GM12878 (cell line): ENCODE measurements around the gene PLXNA4. TPM values are rescaled to one million over a fixed set of nuclear protein-coding genes. Genes with fewer than 3 reads are reported as not detected.

Source experiments
- ATAC-seq: fragments of 200-7000 bp; cut with Tn5 transposase; 3 replicates; pipeline ENCODE4 v1.9.1; 2020; ENCODE audit warnings: mild to moderate bottlenecking, moderate library complexity
- BruUV-seq: library from RNA; stranded (reverse); fragments of 400-500 nt; replicated peaks from 2 replicates; lab custom pipeline; 2021; lab: Mats Ljungman, UMichigan
- CTCF ChIA-PET: fragments of 300-600 bp; sonication (Branson Sonifier 250); formaldehyde crosslinking; extraction: SDS; loops from one replicate; lab custom pipeline; 2021; ENCODE audit warnings: inconsistent platforms; lab: Yijun Ruan, JAX
- POLR2A ChIA-PET: fragments of 350-600 bp; formaldehyde crosslinking; extraction: SDS; loops from one replicate; lab custom pipeline; 2021; ENCODE audit warnings: inconsistent platforms; lab: Charles Lee
- RAD21 ChIA-PET: fragments of 300-600 bp; sonication (Branson Sonifier 250); formaldehyde crosslinking; loops from one replicate; lab custom pipeline; 2023; ENCODE audit warnings: antibody characterized with exemption; ENCODE audit not compliant: unreplicated experiment; lab: Charles Lee
- SMC1A ChIA-PET: fragments of 300-600 bp; sonication (Branson Sonifier 250); formaldehyde crosslinking; loops from one replicate; lab custom pipeline; 2023; ENCODE audit not compliant: unreplicated experiment, uncharacterized antibody; lab: Charles Lee
- DNase-seq: peaks from one replicate; pipeline ENCODE4 v3.0.0-alpha.2; 2011; ENCODE audit warnings: low read depth, low spot score
- FAIRE-seq: peaks from 3 replicates; lab custom pipeline; 2011; peaks lifted over from hg19 to GRCh38; lab: Jason Lieb, UNC
- H2AFZ ChIP-seq: 2 replicates; pipeline ENCODE4 v1.6.0; 2011; ENCODE audit warnings: low read depth, low read length, control low read depth; ENCODE audit not compliant: control insufficient read depth
- H3K27ac ChIP-seq: 2 replicates; pipeline ENCODE4 v1.5.1; 2011; ENCODE audit warnings: control low read depth; ENCODE audit not compliant: control insufficient read depth, insufficient read depth
- H3K27me3 ChIP-seq, 2 experiments: replicated peaks in 1 of 2; 2 replicates each; pipeline versions ENCODE4 v1.6.0 to v1.6.1; 2011; ENCODE audit warnings: low read length in 1 of 2; ENCODE audit not compliant: control insufficient read depth in 2 of 2, insufficient read depth in 2 of 2
- H3K36me3 ChIP-seq, 2 experiments: 2 replicates each; pipeline ENCODE4 v1.5.1; 2011; ENCODE audit warnings: low read length in 1 of 2; ENCODE audit not compliant: control insufficient read depth in 2 of 2, insufficient read depth in 2 of 2
- H3K4me1 ChIP-seq: 2 replicates; pipeline ENCODE4 v1.6.1; 2011; ENCODE audit warnings: mild to moderate bottlenecking, low read length, moderate library complexity, mixed read lengths; ENCODE audit not compliant: control insufficient read depth, insufficient read depth
- H3K4me2 ChIP-seq: 2 replicates; pipeline ENCODE4 v1.6.0; 2011; ENCODE audit warnings: control low read depth; ENCODE audit not compliant: control insufficient read depth, insufficient read depth
- H3K4me3 ChIP-seq: fragments of 200-600 bp; sonication (generic); 2 replicates; pipeline ENCODE4 v1.5.1; 2016
- H3K79me2 ChIP-seq: 2 replicates; pipeline ENCODE4 v1.6.0; 2011; ENCODE audit warnings: low read length; ENCODE audit not compliant: control insufficient read depth, insufficient read depth
- H3K9ac ChIP-seq: 2 replicates; pipeline ENCODE4 v1.8.0; 2011; ENCODE audit warnings: low read length, control low read depth, mixed read lengths; ENCODE audit not compliant: control insufficient read depth, insufficient read depth
- H3K9me3 ChIP-seq: replicated peaks from 3 replicates; pipeline ENCODE4 v1.5.1; 2011; ENCODE audit warnings: mild to moderate bottlenecking, low read length; ENCODE audit not compliant: control insufficient read depth, insufficient read depth
- H4K20me1 ChIP-seq: 2 replicates; pipeline ENCODE4 v1.6.0; 2011; ENCODE audit not compliant: control insufficient read depth, insufficient read depth
- ASH2L ChIP-seq: fragments of 300-600, 200-600 bp; sonication (generic); IDR thresholded peaks from 2 replicates; pipeline ENCODE4 v1.6.1; 2017; ENCODE audit warnings: low read depth, mild to moderate bottlenecking, borderline replicate concordance
- POLR2A ChIP-seq: IDR thresholded peaks from 2 replicates; pipeline ENCODE4 v1.6.1; 2011; ENCODE audit warnings: low read depth, mild to moderate bottlenecking, low read length
- SREBF2 ChIP-seq: IDR thresholded peaks from 2 replicates; pipeline ENCODE4 v1.6.1; 2012; ENCODE audit warnings: mild to moderate bottlenecking, low read length
- TCF12 ChIP-seq: IDR thresholded peaks from 2 replicates; pipeline ENCODE4 v1.6.1; 2011; ENCODE audit warnings: low read depth, mild to moderate bottlenecking, low read length
- WGBS: methylation state at CpG from one replicate; pipeline ENCODE4 v1.1.6; 2016; ENCODE audit warnings: low lambda C conversion rate; ENCODE audit not compliant: insufficient replicate concordance, insufficient coverage; ENCODE audit errors: missing lambda C conversion rate; 5-methylcytosine and 5-hydroxymethylcytosine counted together
- in situ Hi-C: fragments of 300-500 bp; cut with MboI; formaldehyde crosslinking; loops from 9 replicates; pipeline ENCODE4 v1.14.3; 2018; ENCODE audit warnings: mixed read lengths
- intact Hi-C: fragments of 100-400 bp; cut with micrococcal nuclease; formaldehyde crosslinking; loops from one replicate; pipeline ENCODE4 v1.14.2; 2022; ENCODE audit not compliant: unreplicated experiment
- polyA plus RNA-seq, 11 experiments: library from polyadenylated mRNA; depleted of rRNA in 4 of 11; unstranded in 6 of 11; stranded (reverse) in 5 of 11; fragments of >200 nt; fragmentation: Nextera tagmentation in 4 of 11; fragmentation: Illumina TruSeq in 1 of 11; extraction: Ambion mirVana in 4 of 11; extraction: Trizol in 1 of 11; gene quantifications; 1 replicate in 1 of 11; 2 replicates in 10 of 11; pipeline versions ENCODE4 v1.2.1 to v1.2.3, GENCODE V29; 2011 to 2016; ENCODE audit warnings: inconsistent platforms in 2 of 11, missing spikeins in 2 of 11, low read depth in 1 of 11
- total RNA-seq, 4 experiments: library from RNA; depleted of rRNA in 3 of 4; stranded (reverse); fragments of >200 nt in 3 of 4; fragmentation: Illumina TruSeq in 1 of 4; extraction: Trizol in 1 of 4; gene quantifications; 2 replicates each; pipeline versions ENCODE4 v1.2.1 to v1.2.3, GENCODE V29; 2013 to 2021
- TF ChIP-seq, protein P1 (sequence below): IDR thresholded peaks from 2 replicates; pipeline ENCODE4 v1.6.1; 2011; ENCODE audit warnings: mild to moderate bottlenecking, low read depth, low read length, moderate library complexity; ENCODE audit not compliant: insufficient replicate concordance
- TF ChIP-seq, protein P2 (sequence below): IDR thresholded peaks from 2 replicates; pipeline ENCODE4 v1.6.1; 2011; ENCODE audit warnings: borderline replicate concordance, low read depth, mild to moderate bottlenecking, moderate library complexity, mixed read lengths, low read length; ENCODE audit not compliant: insufficient read depth; ENCODE audit errors: extremely low read length
- TF ChIP-seq, protein P3 (sequence below): IDR thresholded peaks from 2 replicates; pipeline ENCODE4 v1.6.1; 2011; ENCODE audit warnings: borderline replicate concordance, low read depth, mild to moderate bottlenecking, moderate library complexity, low read length; ENCODE audit not compliant: insufficient read depth, poor library complexity, severe bottlenecking
- TF ChIP-seq, protein P4 (sequence below): IDR thresholded peaks from 2 replicates; pipeline ENCODE4 v1.6.1; 2012; ENCODE audit warnings: improper control_type of control experiment, low read depth, low read length; ENCODE audit not compliant: insufficient replicate concordance
- TF ChIP-seq, protein P5 (sequence below): fragments of 450-650 bp; IDR thresholded peaks from 2 replicates; pipeline ENCODE4 v1.6.1; 2017; ENCODE audit warnings: borderline replicate concordance

The PLXNA4 gene
- total and polyA plus RNA-seq, 10 of the 15 experiments (the other 5 are each of a cell fraction or from before 2014, with no cell fraction given) = 0.03 TPM; not detected in 9

DNA sequence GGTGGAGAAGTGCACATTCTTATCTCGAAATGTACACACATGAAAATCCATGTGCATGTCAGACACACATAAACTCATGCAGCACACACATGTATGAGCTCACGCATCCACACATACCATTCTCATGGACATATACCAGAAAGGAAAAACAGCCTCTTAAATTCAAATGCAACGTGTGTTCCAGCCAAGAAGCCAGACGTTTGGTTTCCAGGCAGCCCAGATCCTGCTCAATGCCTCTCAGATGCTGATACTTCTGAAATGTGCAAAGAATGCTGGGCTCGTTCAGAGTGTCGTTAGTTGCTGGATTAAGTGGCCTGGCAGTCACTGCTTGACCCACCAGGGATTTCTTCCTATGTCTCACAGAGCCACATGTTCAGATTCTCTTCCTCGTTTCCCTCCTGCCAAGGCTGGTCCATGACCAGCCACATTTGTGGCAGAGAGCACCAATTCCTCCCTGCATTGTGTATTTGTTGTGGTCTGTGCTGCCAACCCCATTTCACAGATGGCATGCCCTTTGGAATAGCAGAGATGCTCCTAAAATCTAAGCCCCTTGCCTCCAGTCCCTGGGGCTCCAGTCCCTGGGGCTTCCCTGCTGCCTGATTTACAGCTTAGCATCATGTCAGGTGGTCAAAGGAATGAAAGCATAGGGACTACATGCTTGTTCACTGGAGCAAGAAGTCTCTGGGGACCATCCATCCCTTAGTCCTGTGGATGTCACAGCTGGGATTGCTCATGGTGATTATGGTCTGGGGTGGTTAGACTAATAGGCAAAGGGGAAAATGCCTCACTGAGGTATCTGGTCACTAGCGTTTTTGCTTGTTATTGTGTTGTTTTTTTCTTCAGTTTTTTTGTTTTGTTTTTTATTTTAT, 426.6 kb downstream of the PLXNA4 start (continued):
- TF ChIP-seq, protein P1, sequence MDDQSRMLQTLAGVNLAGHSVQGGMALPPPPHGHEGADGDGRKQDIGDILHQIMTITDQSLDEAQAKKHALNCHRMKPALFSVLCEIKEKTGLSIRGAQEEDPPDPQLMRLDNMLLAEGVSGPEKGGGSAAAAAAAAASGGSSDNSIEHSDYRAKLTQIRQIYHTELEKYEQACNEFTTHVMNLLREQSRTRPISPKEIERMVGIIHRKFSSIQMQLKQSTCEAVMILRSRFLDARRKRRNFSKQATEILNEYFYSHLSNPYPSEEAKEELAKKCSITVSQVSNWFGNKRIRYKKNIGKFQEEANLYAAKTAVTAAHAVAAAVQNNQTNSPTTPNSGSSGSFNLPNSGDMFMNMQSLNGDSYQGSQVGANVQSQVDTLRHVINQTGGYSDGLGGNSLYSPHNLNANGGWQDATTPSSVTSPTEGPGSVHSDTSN = no peak
- TF ChIP-seq TCF12 = no peak
- TF ChIP-seq, all 136 proteins: peak for 0

DNA sequence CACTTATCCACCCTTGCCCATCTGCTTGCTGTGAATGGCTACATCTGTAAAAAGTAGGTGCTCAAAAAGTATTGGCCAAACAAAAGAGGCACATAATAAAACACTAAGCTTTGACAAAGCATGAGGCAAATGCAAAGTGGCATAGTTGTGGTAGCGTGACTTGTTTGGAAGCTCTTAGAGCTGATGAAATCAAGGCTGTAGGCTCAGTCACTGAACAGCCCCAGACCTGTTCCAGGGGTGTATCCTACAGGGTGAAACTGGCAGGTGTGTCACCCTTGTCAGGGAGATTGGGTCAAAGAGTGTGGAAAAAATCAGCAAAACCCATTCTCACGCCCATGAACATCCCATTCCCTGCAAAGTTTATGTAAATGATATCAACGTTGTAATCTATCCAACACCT, 427.4 kb downstream of the PLXNA4 start:
- no peak overlapping the region for H2AFZ ChIP-seq
- FAIRE-seq (no peak), ATAC-seq (no peak), DNase-seq (no peak)
- in situ Hi-C loops (no loop called here), intact Hi-C loops (no loop called here)
- POLR2A ChIA-PET = no interaction called here
- RAD21 ChIA-PET = no interaction called here
- H3K79me2 ChIP-seq = no peaks in the 10 kb centered on the region
- CTCF ChIA-PET = no interaction called here
- no peak overlapping the region for H3K4me2 ChIP-seq
- no peaks in the 10 kb centered on the region for H3K9me3 ChIP-seq
- no peaks in the 10 kb centered on the region for H3K36me3 ChIP-seq
- no peaks in the 10 kb centered on the region; a peak in 1 of 4 replicates for H3K27me3 ChIP-seq
- no peaks in the 10 kb centered on the region; the same call in 1 of the 2 replicates for H4K20me1 ChIP-seq
- SMC1A ChIA-PET = no interaction called here
- BruUV-seq = no TSS peak
- no peak overlapping the region for H3K4me3 ChIP-seq
- H3K27ac ChIP-seq = no peak overlapping the region
- TF ChIP-seq POLR2A (no peak), SREBF2 (no peak), TCF12 (no peak), ASH2L (no peak)
- TF ChIP-seq, protein P2, sequence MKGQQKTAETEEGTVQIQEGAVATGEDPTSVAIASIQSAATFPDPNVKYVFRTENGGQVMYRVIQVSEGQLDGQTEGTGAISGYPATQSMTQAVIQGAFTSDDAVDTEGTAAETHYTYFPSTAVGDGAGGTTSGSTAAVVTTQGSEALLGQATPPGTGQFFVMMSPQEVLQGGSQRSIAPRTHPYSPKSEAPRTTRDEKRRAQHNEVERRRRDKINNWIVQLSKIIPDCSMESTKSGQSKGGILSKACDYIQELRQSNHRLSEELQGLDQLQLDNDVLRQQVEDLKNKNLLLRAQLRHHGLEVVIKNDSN = no peak
- TF ChIP-seq, protein P3, sequence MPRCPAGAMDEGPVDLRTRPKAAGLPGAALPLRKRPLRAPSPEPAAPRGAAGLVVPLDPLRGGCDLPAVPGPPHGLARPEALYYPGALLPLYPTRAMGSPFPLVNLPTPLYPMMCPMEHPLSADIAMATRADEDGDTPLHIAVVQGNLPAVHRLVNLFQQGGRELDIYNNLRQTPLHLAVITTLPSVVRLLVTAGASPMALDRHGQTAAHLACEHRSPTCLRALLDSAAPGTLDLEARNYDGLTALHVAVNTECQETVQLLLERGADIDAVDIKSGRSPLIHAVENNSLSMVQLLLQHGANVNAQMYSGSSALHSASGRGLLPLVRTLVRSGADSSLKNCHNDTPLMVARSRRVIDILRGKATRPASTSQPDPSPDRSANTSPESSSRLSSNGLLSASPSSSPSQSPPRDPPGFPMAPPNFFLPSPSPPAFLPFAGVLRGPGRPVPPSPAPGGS = no peak
- TF ChIP-seq, protein P4, sequence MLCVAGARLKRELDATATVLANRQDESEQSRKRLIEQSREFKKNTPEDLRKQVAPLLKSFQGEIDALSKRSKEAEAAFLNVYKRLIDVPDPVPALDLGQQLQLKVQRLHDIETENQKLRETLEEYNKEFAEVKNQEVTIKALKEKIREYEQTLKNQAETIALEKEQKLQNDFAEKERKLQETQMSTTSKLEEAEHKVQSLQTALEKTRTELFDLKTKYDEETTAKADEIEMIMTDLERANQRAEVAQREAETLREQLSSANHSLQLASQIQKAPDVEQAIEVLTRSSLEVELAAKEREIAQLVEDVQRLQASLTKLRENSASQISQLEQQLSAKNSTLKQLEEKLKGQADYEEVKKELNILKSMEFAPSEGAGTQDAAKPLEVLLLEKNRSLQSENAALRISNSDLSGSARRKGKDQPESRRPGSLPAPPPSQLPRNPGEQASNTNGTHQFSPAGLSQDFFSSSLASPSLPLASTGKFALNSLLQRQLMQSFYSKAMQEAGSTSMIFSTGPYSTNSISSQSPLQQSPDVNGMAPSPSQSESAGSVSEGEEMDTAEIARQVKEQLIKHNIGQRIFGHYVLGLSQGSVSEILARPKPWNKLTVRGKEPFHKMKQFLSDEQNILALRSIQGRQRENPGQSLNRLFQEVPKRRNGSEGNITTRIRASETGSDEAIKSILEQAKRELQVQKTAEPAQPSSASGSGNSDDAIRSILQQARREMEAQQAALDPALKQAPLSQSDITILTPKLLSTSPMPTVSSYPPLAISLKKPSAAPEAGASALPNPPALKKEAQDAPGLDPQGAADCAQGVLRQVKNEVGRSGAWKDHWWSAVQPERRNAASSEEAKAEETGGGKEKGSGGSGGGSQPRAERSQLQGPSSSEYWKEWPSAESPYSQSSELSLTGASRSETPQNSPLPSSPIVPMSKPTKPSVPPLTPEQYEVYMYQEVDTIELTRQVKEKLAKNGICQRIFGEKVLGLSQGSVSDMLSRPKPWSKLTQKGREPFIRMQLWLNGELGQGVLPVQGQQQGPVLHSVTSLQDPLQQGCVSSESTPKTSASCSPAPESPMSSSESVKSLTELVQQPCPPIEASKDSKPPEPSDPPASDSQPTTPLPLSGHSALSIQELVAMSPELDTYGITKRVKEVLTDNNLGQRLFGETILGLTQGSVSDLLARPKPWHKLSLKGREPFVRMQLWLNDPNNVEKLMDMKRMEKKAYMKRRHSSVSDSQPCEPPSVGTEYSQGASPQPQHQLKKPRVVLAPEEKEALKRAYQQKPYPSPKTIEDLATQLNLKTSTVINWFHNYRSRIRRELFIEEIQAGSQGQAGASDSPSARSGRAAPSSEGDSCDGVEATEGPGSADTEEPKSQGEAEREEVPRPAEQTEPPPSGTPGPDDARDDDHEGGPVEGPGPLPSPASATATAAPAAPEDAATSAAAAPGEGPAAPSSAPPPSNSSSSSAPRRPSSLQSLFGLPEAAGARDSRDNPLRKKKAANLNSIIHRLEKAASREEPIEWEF = no peak
- TF ChIP-seq, protein P5, sequence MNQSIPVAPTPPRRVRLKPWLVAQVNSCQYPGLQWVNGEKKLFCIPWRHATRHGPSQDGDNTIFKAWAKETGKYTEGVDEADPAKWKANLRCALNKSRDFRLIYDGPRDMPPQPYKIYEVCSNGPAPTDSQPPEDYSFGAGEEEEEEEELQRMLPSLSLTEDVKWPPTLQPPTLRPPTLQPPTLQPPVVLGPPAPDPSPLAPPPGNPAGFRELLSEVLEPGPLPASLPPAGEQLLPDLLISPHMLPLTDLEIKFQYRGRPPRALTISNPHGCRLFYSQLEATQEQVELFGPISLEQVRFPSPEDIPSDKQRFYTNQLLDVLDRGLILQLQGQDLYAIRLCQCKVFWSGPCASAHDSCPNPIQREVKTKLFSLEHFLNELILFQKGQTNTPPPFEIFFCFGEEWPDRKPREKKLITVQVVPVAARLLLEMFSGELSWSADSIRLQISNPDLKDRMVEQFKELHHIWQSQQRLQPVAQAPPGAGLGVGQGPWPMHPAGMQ = no peak
- TF ChIP-seq, all 136 proteins: peak for 0
- Histone ChIP-seq H3K4me1 (no peaks in the 10 kb centered on the region), H3K9ac (no peak overlapping the region)
- WGBS = 7% methylated on average over 3 of the region's 3 CpGs
